K562 (cell line): ENCODE results near the gene ZNF768. TPM values are rescaled to one million over a fixed set of nuclear protein-coding genes. Genes with fewer than 3 reads are reported as not detected.

Experiments used
- CBFA2T2 ChIP-seq: fragments of 450-650 bp; conservative IDR thresholded peaks from 2 replicates; pipeline ENCODE4 v1.6.1; 2017; ENCODE audit warnings: mild to moderate bottlenecking
- CREB1 ChIP-seq, 2 experiments: sonication (generic) in 1 of 2; formaldehyde crosslinking in 1 of 2; IDR thresholded peaks; 2 replicates each; pipeline versions ENCODE4 v1.6.1 to v1.8.0; 2012 to 2022; ENCODE audit warnings: inconsistent platforms in 1 of 2, mild to moderate bottlenecking in 1 of 2, missing genetic modification reagents in 1 of 2, moderate library complexity in 1 of 2
- CREB3L1 ChIP-seq: fragments of 450-650 bp; IDR thresholded peaks from 2 replicates; pipeline ENCODE4 v1.6.1; 2014; ENCODE audit warnings: low read depth, mild to moderate bottlenecking, moderate library complexity, borderline replicate concordance
- CREM ChIP-seq: IDR thresholded peaks from 2 replicates; pipeline ENCODE4 v1.6.1; 2014; ENCODE audit warnings: antibody characterized with exemption, low read depth
- HBP1 ChIP-seq: fragments of 450-650 bp; formaldehyde crosslinking; IDR thresholded peaks from 2 replicates; pipeline ENCODE4 v1.4.0; 2022; ENCODE audit warnings: missing genetic modification characterization
- HDAC1 ChIP-seq, 2 experiments: fragments of 450-650 bp; IDR thresholded peaks; 2 replicates each; pipeline ENCODE4 v1.6.1; 2016 to 2017; ENCODE audit warnings: inconsistent platforms in 1 of 2, mild to moderate bottlenecking in 1 of 2, moderate library complexity in 1 of 2
- NEUROD1 ChIP-seq: fragments of 150-350 bp; IDR thresholded peaks from 2 replicates; pipeline ENCODE4 v1.6.1; 2014; ENCODE audit warnings: borderline replicate concordance, low read length, low read depth; ENCODE audit not compliant: partially characterized antibody
- POLR2A ChIP-seq: fragments of 450-650 bp; conservative IDR thresholded peaks from 2 replicates; pipeline ENCODE4 v1.6.1; 2016
- POLR2G ChIP-seq: fragments of 200-400 bp; formaldehyde crosslinking; IDR thresholded peaks from 2 replicates; pipeline ENCODE4 v1.6.1; 2017; ENCODE audit warnings: low read depth, mild to moderate bottlenecking, antibody characterized with exemption, low read length, moderate library complexity
- STAT6 ChIP-seq: sonication (generic); formaldehyde crosslinking; IDR thresholded peaks from 2 replicates; pipeline ENCODE4 v1.8.1; 2023; ENCODE audit warnings: mild to moderate bottlenecking, missing genetic modification reagents
- USF2 ChIP-seq: sonication (generic); formaldehyde crosslinking; IDR thresholded peaks from 2 replicates; pipeline ENCODE4 v1.5.0; 2020; ENCODE audit warnings: missing genetic modification reagents
- WHSC1 ChIP-seq: IDR thresholded peaks from one replicate; pipeline ENCODE4 v1.6.1; 2012; ENCODE audit warnings: low read length, control low read depth, inconsistent platforms
- ZNF57 ChIP-seq: fragments of 450-650 bp; formaldehyde crosslinking; IDR thresholded peaks from 2 replicates; pipeline ENCODE4 v1.4.0; 2020; ENCODE audit warnings: mild to moderate bottlenecking, moderate library complexity
- ZNF592 ChIP-seq: fragments of 450-650 bp; IDR thresholded peaks from 2 replicates; pipeline ENCODE4 v1.6.1; 2017; ENCODE audit warnings: antibody characterized with exemption, mild to moderate bottlenecking
- ZZZ3 ChIP-seq: fragments of 450-650 bp; IDR thresholded peaks from 2 replicates; pipeline ENCODE4 v1.6.1; 2016; ENCODE audit warnings: antibody characterized with exemption, mild to moderate bottlenecking, moderate library complexity
- polyA plus RNA-seq, 8 experiments: library from polyadenylated mRNA; depleted of rRNA in 4 of 8; stranded (reverse) in 5 of 8; unstranded in 3 of 8; fragments of >200 nt; fragmentation: Nextera tagmentation in 2 of 8; fragmentation: Illumina TruSeq in 1 of 8; extraction: Ambion mirVana in 2 of 8; extraction: Trizol in 1 of 8; gene quantifications; 2 replicates each; pipeline versions ENCODE4 v1.2.1 to v1.2.3, GENCODE V29; 2011 to 2014; ENCODE audit warnings: inconsistent platforms in 1 of 8, missing spikeins in 1 of 8
- total RNA-seq, 7 experiments: library from RNA; depleted of rRNA in 6 of 7; stranded (reverse); fragments of >200 nt in 6 of 7; fragmentation: Illumina TruSeq in 2 of 7; extraction: Trizol in 2 of 7; gene quantifications; 2 replicates each; pipeline versions ENCODE4 v1.2.1 to v1.2.3, GENCODE V29; 2011 to 2021; ENCODE audit warnings: low replicate concordance in 1 of 7
- TF ChIP-seq, protein P1 (sequence below): sonication (generic); formaldehyde crosslinking; IDR thresholded peaks from 2 replicates; pipeline ENCODE4 v1.8.0; 2022; ENCODE audit warnings: mild to moderate bottlenecking, missing genetic modification reagents

Gene ZNF768
- total and polyA plus RNA-seq, 9 of the 15 experiments (the other 6 are each of a cell fraction or from before 2014, with no cell fraction given), result 0.13 to 50.7 (median 26.9) TPM

DNA sequence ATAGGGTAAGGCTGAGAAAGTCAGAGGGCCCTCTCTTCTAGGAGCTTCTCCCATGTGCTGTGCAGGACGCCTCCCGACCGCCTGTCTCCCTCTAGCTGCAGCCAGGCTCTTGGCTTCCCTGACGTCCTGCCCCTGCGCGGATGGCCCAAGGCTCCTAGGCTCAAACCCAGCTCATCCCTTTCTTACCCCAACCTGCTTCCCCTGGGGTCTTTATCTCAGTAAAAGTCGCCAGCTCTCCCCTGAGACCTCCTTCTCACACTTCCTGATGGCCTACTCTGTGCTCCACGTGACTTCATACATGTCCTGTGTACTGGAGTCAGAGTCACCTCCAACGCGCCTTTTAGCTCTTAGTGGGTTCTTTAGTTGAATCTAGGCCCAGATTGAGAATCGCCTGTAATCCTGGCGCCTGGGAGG is 9.4 kb upstream of the ZNF768 start (continued):
- TF ChIP-seq NEUROD1 (peak; percentile 26), POLR2A (peak; percentile 12; the same call in 1 of the 2 replicates), WHSC1 (no peak), CREB3L1 (no peak), CREB1 (IDR thresholded peaks at IDR 0.05) (peak; percentile 41; the same call in 1 of the 2 replicates), CREB1 (CRISPR knock-in tag; IDR thresholded peaks at IDR 0.05) (0 out of 2 replicates have a peak, but pooled peaks have one; percentile 34), HBP1 (0 out of 2 replicates have a peak, but pooled peaks have one; percentile 72), STAT6 (no peak), USF2 (CRISPR knock-in tag) (peak; percentile 81), CBFA2T2 (0 out of 2 replicates have a peak, but pooled peaks have one; percentile 10), HDAC1 (IDR thresholded peaks at IDR 0.05) (peak in 1 of 2 experiments; percentile 57; a peak in 1 of 4 replicates), ZNF592 (peak; percentile 79), CREM (peak; percentile 75), POLR2G (peak; percentile 75), ZZZ3 (peak; percentile 86; the same call in 1 of the 2 replicates), ZNF57 (no peak)
- TF ChIP-seq, protein P1, sequence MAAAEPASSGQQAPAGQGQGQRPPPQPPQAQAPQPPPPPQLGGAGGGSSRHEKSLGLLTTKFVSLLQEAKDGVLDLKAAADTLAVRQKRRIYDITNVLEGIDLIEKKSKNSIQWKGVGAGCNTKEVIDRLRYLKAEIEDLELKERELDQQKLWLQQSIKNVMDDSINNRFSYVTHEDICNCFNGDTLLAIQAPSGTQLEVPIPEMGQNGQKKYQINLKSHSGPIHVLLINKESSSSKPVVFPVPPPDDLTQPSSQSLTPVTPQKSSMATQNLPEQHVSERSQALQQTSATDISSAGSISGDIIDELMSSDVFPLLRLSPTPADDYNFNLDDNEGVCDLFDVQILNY (CRISPR knock-in tag), result peak; percentile 86; the same call in 1 of the 2 replicates
